GM19328 (cell line): Measurements from ENCODE around the gene TNP1.

Experiments
- ATAC-seq: cut with Tn5 transposase; IDR thresholded peaks from one replicate; pipeline ENCODE4 v1.9.1; 2021; ENCODE audit warnings: mild to moderate bottlenecking, moderate library complexity; ENCODE audit not compliant: unreplicated experiment

The TNP1 gene

GRCh38 chr2:216875862-216876261 is 16.0 kb upstream of the TNP1 start:
- no peak for ATAC-seq

GRCh38 chr2:216873573-216873972 is 13.7 kb upstream of the TNP1 start:
- ATAC-seq: no peak

- ATAC-seq: no peak
These were observed 12.8 kb upstream of the TNP1 start for GRCh38 chr2:216872624-216873023.

- ATAC-seq: no peak
These were observed 12.2 kb upstream of the TNP1 start for GRCh38 chr2:216872040-216872439.

- no peak for ATAC-seq
These were observed 11.6 kb upstream of the TNP1 start for GRCh38 chr2:216871333-216871934.

- no peak for ATAC-seq
These were observed 10.9 kb upstream of the TNP1 start for GRCh38 chr2:216870508-216871332.

- no peak for ATAC-seq
These were observed 6.7 kb upstream of the TNP1 start for GRCh38 chr2:216866515-216867095.

- no peak for ATAC-seq
These were observed 5.8 kb upstream of the TNP1 start for GRCh38 chr2:216865658-216866057.

GRCh38 chr2:216863946-216864345 is 4.1 kb upstream of the TNP1 start:
- no peak for ATAC-seq

- no peak for ATAC-seq
These were observed 2.9 kb upstream of the TNP1 start for GRCh38 chr2:216862628-216863398.

GRCh38 chr2:216860426-216861137 is 718 bp upstream of the TNP1 start:
- no peak for ATAC-seq

GRCh38 chr2:216858312-216858711 is 1.6 kb downstream of the TNP1 start:
- ATAC-seq: no peak

GRCh38 chr2:216857131-216857550 is 2.7 kb downstream of the TNP1 start:
- ATAC-seq: no peak

- ATAC-seq: no peak
These were observed 3.3 kb downstream of the TNP1 start for GRCh38 chr2:216856406-216857065.

- no peak for ATAC-seq
These were observed 4.3 kb downstream of the TNP1 start for GRCh38 chr2:216855605-216856004.

GRCh38 chr2:216855079-216855478 is 4.8 kb downstream of the TNP1 start:
- ATAC-seq: no peak

GRCh38 chr2:216851486-216852090 is 8.3 kb downstream of the TNP1 start:
- ATAC-seq: no peak

- no peak for ATAC-seq
These were observed 9.1 kb downstream of the TNP1 start for GRCh38 chr2:216850665-216851322.

- ATAC-seq: no peak
These were observed 9.9 kb downstream of the TNP1 start for GRCh38 chr2:216849987-216850386.
